RWPE2 (cell line): ENCODE data around the gene AGPS.
A peak's percentile ranks its signal among the peaks of the same experiment; 100 is the strongest.

Source experiments
- ATAC-seq: fragments of 200-7000 bp; cut with Tn5 transposase; 3 replicates; pipeline ENCODE4 v1.9.1; 2021; ENCODE audit warnings: low read depth
- DNase-seq: peaks from one replicate; pipeline ENCODE4 v3.0.0-alpha.2; 2020; ENCODE audit warnings: low spot score
- H3K27ac ChIP-seq: fragments of 450-650 bp; 2 replicates; pipeline ENCODE4 v1.5.1; 2017; ENCODE audit warnings: mild to moderate bottlenecking; ENCODE audit not compliant: poor library complexity, severe bottlenecking
- H3K27me3 ChIP-seq: fragments of 250-450 bp; sonication (Bioruptor Pico); 2 replicates; pipeline ENCODE4 v1.5.1; 2021; ENCODE audit warnings: mild to moderate bottlenecking, moderate library complexity; ENCODE audit not compliant: insufficient read depth, poor library complexity, severe bottlenecking
- H3K36me3 ChIP-seq: fragments of 250-450 bp; sonication (Bioruptor Pico); 2 replicates; pipeline ENCODE4 v1.5.1; 2020; ENCODE audit warnings: low read depth, mild to moderate bottlenecking, moderate library complexity
- H3K4me1 ChIP-seq: fragments of 250-450 bp; sonication (Bioruptor Pico); 2 replicates; pipeline ENCODE4 v1.5.1; 2021; ENCODE audit warnings: mild to moderate bottlenecking, moderate library complexity; ENCODE audit not compliant: insufficient read depth, poor library complexity, severe bottlenecking
- H3K4me3 ChIP-seq: fragments of 250-450 bp; sonication (Bioruptor Pico); 2 replicates; pipeline ENCODE4 v1.5.1; 2021; ENCODE audit warnings: mild to moderate bottlenecking, moderate library complexity; ENCODE audit not compliant: severe bottlenecking
- H3K9me3 ChIP-seq: fragments of 250-450 bp; sonication (Bioruptor Pico); 2 replicates; pipeline ENCODE4 v1.5.1; 2021; ENCODE audit warnings: mild to moderate bottlenecking, moderate library complexity; ENCODE audit not compliant: severe bottlenecking
- TF ChIP-seq, protein P1 (sequence below): fragments of 450-650 bp; IDR thresholded peaks from one replicate; pipeline ENCODE4 v1.5.1; 2017; ENCODE audit warnings: mild to moderate bottlenecking, moderate library complexity; ENCODE audit not compliant: poor library complexity, severe bottlenecking

AGPS gene

DNA sequence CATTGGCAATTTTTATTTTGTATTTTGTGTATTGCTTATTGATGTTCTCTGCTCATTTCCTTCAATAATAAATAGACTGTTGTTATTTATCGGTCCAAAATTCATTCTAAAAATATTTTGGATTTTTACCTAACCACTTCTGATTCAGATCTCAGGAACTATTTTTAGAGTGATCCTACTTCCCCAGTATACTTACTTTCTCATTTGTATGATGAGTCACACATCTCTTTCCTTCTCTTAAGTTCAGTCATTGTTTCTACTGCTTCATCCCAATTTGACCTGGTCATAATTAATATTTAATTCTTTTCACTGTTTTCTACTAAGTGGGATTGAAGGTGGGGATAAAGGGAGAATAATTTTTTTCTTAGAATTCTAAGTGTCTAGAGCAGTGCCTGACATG, 75.1 kb downstream of the AGPS start:
- Histone ChIP-seq H3K9me3 (no peaks in the 10 kb centered on the region), H3K27me3 (no peaks in the 10 kb centered on the region), H3K4me3 (no peak overlapping the region), H3K4me1 (peaks cover 6% of the 10 kb centered on the region), H3K27ac (no peak overlapping the region), H3K36me3 (peaks cover 49% of the 10 kb centered on the region)
- TF ChIP-seq, protein P1, sequence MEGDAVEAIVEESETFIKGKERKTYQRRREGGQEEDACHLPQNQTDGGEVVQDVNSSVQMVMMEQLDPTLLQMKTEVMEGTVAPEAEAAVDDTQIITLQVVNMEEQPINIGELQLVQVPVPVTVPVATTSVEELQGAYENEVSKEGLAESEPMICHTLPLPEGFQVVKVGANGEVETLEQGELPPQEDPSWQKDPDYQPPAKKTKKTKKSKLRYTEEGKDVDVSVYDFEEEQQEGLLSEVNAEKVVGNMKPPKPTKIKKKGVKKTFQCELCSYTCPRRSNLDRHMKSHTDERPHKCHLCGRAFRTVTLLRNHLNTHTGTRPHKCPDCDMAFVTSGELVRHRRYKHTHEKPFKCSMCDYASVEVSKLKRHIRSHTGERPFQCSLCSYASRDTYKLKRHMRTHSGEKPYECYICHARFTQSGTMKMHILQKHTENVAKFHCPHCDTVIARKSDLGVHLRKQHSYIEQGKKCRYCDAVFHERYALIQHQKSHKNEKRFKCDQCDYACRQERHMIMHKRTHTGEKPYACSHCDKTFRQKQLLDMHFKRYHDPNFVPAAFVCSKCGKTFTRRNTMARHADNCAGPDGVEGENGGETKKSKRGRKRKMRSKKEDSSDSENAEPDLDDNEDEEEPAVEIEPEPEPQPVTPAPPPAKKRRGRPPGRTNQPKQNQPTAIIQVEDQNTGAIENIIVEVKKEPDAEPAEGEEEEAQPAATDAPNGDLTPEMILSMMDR = no peak
- 0 out of 3 replicates have a peak, but pooled peaks have one; percentile 48 for ATAC-seq
- DNase-seq = no peak

DNA sequence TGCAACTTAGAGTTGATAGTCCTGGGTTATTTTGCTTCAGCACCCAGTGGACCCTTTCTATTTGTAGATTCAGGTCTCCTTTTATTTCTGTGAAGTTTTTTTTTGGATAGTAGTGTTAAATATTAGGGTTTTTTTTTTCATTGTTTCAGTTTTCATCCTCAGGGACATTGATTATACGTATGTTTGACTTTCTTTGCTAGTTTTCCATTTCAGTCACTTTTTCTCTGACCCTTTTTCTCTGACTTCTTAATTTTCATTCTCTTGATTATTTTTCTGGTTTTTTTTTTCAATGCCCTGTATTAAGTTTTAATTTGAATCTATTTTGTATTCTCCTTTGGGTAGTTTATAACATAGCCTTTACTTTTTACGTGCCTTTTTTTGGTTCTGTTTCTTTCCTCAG, 79.4 kb downstream of the AGPS start:
- no peaks in the 10 kb centered on the region for H3K9me3 ChIP-seq
- no peak overlapping the region for H3K4me3 ChIP-seq
- no peak overlapping the region for H3K27ac ChIP-seq
- TF ChIP-seq, protein P1 = no peak
- H3K27me3 ChIP-seq = no peaks in the 10 kb centered on the region
- peaks cover 28% of the 10 kb centered on the region for H3K36me3 ChIP-seq
- H3K4me1 ChIP-seq = peaks cover 22% of the 10 kb centered on the region
- ATAC-seq (no peak), DNase-seq (no peak)

DNA sequence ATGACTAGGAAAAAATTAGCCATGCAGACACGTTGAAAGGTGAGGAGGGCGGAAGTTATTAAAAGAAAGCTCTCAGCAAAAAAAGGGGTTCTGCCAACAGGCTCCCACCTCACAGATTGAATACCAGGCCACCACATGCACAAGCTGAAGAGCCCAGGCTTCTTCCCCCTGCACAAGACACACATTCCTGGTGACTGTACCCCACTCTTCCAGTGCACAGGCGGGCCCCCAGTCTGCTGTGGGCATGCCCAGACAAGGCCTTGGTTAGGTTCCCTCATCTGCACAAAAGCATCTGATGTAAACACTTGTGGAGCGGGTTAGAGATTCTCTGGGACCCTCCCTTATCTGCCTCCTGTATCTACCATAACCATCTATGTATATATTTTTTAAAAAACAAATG, 81.7 kb downstream of the AGPS start:
- H3K4me3 ChIP-seq = no peak overlapping the region
- DNase-seq (no peak), ATAC-seq (peak; percentile 72)
- peaks cover 16% of the 10 kb centered on the region for H3K4me1 ChIP-seq
- peaks cover 28% of the 10 kb centered on the region for H3K36me3 ChIP-seq
- TF ChIP-seq, protein P1 = no peak
- no peaks in the 10 kb centered on the region for H3K9me3 ChIP-seq
- peak overlapping the region; percentile 23 for H3K27ac ChIP-seq
- no peaks in the 10 kb centered on the region for H3K27me3 ChIP-seq

DNA sequence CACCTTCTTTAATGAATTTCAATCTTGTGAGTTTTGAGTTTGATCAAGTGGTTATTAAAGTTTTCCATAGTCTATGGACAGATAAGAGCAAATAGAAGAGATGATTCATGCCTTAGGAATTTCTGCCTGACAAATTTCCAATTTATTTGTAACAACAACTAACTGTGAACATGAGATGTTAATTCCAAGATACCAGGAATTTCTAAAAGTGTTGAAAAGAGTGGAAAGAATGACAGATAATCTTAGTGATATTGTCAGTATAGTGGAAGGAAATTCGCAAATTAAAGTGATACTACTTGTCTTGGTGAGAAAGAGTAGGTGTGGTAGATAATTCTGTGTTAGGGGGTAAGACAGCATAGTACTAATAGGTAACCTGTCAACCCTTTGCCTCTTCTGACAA, 82.4 kb downstream of the AGPS start:
- H3K36me3 ChIP-seq = peaks cover 25% of the 10 kb centered on the region
- peak; percentile 44; the same call in 1 of the 3 replicates for ATAC-seq
- peaks cover 16% of the 10 kb centered on the region for H3K4me1 ChIP-seq
- H3K27me3 ChIP-seq = no peaks in the 10 kb centered on the region
- no peak overlapping the region for H3K4me3 ChIP-seq
- no peak for DNase-seq
- H3K9me3 ChIP-seq = no peaks in the 10 kb centered on the region
- TF ChIP-seq, protein P1 = no peak
- peak overlapping the region; percentile 23 for H3K27ac ChIP-seq

DNA sequence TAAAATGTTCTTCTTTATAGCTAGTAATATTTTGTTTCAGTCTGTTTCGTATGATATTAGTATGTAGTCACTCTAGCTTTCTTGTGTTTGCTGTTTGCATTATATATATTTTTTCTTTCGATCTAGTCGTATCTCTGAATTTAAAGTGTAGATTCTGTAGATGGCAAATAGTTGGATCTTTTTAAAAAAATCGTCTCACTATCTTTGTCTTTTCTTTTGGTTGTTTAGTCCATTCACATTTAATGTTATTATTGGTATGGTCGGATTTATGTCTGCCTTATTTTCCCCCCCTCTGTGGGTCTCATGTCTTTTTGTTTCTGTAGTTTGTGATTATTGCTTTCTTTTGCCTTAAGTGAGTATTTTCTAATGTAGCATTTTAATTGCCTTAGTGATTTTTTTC, 84.3 kb downstream of the AGPS start:
- H3K36me3 ChIP-seq = peaks cover 26% of the 10 kb centered on the region

More for the DNA sequence above, 84.3 kb downstream of the AGPS start:
- ATAC-seq = no peak
- Histone ChIP-seq H3K4me3 (no peak overlapping the region), H3K27ac (no peak overlapping the region), H3K9me3 (no peaks in the 10 kb centered on the region), H3K27me3 (no peaks in the 10 kb centered on the region), H3K4me1 (peaks cover 16% of the 10 kb centered on the region)
- no peak for DNase-seq
- TF ChIP-seq, protein P1 = no peak
